ENCODE results near the gene MSANTD1. TPM values are rescaled to one million over a fixed set of nuclear protein-coding genes. Genes with fewer than 3 reads are reported as not detected.

MSANTD1 gene
- total RNA-seq, 4 donors from 2014 or later, result 0.36 to 0.72 TPM; not detected in 2

DNA sequence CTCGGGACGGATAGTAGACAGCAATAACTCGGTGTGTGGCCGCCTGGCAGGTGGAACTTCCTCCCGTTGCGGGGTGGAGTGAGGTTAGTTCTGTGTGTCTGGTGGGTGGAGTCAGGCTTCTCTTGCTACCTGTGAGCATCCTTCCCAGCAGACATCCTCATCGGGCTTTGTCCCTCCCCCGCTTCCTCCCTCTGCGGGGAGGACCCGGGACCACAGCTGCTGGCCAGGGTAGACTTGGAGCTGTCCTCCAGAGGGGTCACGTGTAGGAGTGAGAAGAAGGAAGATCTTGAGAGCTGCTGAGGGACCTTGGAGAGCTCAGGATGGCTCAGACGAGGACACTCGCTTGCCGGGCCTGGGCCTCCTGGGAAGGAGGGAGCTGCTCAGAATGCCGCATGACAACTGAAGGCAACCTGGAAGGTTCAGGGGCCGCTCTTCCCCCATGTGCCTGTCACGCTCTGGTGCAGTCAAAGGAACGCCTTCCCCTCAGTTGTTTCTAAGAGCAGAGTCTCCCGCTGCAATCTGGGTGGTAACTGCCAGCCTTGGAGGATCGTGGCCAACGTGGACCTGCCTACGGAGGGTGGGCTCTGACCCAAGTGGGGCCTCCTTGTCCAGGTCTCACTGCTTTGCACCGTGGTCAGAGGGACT lies 5.7 kb upstream of the MSANTD1 start:
- no peaks in the 10 kb centered on the region for H3K4me1 ChIP-seq
- H3K4me3 ChIP-seq, result no peak overlapping the region
- no peaks in the 10 kb centered on the region for H3K9me3 ChIP-seq
- H3K27me3 ChIP-seq, result no peaks in the 10 kb centered on the region
- H3K27ac ChIP-seq, result no peak overlapping the region
- WGBS, result 82% methylated on average over 18 of the region's 23 CpGs
- TF ChIP-seq, protein P1, sequence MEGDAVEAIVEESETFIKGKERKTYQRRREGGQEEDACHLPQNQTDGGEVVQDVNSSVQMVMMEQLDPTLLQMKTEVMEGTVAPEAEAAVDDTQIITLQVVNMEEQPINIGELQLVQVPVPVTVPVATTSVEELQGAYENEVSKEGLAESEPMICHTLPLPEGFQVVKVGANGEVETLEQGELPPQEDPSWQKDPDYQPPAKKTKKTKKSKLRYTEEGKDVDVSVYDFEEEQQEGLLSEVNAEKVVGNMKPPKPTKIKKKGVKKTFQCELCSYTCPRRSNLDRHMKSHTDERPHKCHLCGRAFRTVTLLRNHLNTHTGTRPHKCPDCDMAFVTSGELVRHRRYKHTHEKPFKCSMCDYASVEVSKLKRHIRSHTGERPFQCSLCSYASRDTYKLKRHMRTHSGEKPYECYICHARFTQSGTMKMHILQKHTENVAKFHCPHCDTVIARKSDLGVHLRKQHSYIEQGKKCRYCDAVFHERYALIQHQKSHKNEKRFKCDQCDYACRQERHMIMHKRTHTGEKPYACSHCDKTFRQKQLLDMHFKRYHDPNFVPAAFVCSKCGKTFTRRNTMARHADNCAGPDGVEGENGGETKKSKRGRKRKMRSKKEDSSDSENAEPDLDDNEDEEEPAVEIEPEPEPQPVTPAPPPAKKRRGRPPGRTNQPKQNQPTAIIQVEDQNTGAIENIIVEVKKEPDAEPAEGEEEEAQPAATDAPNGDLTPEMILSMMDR (IDR thresholded peaks at IDR 0.05), result no peak
- TF ChIP-seq POLR2AphosphoS5 (IDR thresholded peaks at IDR 0.05), result no peak
- TF ChIP-seq POLR2A (IDR thresholded peaks at IDR 0.05), result no peak
- TF ChIP-seq EP300 (IDR thresholded peaks at IDR 0.05), result no peak
- DNase-seq (ENCODE audit: low spot score in 2 of 2), result no peak
- H3K36me3 ChIP-seq, result peaks cover 35% of the 10 kb centered on the region

DNA sequence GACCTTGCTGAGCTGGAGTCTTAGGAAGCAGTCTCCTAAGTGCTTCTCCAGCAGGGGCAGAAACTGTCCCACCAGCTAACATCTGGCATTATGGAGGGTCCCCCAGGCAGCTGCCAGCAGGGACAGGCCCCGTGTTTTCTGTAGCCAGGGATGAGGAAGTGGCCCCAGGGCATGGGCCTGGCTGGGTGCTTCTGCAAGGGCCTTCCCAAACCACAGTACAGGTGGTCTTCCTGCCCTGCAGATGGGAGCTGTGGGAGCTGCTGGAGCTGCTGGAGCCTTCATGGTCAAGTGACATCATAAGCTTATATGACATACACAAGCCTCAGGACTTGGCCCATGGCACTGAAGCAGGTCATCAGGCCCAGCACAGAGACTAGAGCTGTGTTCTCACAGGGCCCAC lies 5.0 kb upstream of the MSANTD1 start:
- H3K36me3 ChIP-seq, result peaks cover 27% of the 10 kb centered on the region
- H3K4me3 ChIP-seq, result no peak overlapping the region
- no peaks in the 10 kb centered on the region for H3K9me3 ChIP-seq
- DNase-seq (ENCODE audit: low spot score in 2 of 2), result no peak
- TF ChIP-seq POLR2AphosphoS5 (IDR thresholded peaks at IDR 0.05), result no peak
- no peak for TF ChIP-seq POLR2A (IDR thresholded peaks at IDR 0.05)
- no peak for TF ChIP-seq EP300 (IDR thresholded peaks at IDR 0.05)
- TF ChIP-seq, protein P1 (IDR thresholded peaks at IDR 0.05), result no peak
- no peak overlapping the region for H3K27ac ChIP-seq
- no peaks in the 10 kb centered on the region for H3K4me1 ChIP-seq
- H3K27me3 ChIP-seq, result no peaks in the 10 kb centered on the region
- no CpG with 5 or more reads among the region's 1 CpG for WGBS

DNA sequence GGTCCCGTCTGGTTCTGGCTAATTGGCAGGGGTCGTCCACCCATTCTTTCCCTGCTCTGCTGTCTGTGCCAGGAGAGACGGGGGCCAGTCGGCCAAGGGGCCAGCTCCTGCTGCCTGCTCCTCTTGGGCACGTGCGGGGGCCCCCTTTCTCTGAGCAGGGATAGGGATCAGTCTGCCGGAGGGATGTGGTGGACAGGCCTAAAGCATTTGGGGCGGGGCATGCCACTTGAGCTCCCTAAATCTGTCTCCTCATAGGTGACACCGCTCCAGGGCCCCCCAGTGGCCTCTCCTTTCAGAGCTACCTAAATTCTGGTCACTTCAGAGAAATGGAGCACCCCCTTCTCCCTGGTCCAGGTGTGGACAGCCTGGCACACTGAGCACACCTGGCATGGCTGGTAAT lies 4.2 kb upstream of the MSANTD1 start:
- H3K9me3 ChIP-seq, result no peaks in the 10 kb centered on the region
- H3K4me3 ChIP-seq, result no peak overlapping the region
- H3K4me1 ChIP-seq, result no peaks in the 10 kb centered on the region
- H3K27ac ChIP-seq, result no peak overlapping the region
- TF ChIP-seq POLR2A (IDR thresholded peaks at IDR 0.05) (no peak), EP300 (IDR thresholded peaks at IDR 0.05) (no peak), POLR2AphosphoS5 (IDR thresholded peaks at IDR 0.05) (no peak)
- TF ChIP-seq, protein P1 (IDR thresholded peaks at IDR 0.05), result no peak
- H3K27me3 ChIP-seq, result no peaks in the 10 kb centered on the region
- H3K36me3 ChIP-seq, result peaks cover 20% of the 10 kb centered on the region
- DNase-seq (ENCODE audit: low spot score in 2 of 2), result no peak
- 83% methylated on average over 7 of the region's 9 CpGs for WGBS

DNA sequence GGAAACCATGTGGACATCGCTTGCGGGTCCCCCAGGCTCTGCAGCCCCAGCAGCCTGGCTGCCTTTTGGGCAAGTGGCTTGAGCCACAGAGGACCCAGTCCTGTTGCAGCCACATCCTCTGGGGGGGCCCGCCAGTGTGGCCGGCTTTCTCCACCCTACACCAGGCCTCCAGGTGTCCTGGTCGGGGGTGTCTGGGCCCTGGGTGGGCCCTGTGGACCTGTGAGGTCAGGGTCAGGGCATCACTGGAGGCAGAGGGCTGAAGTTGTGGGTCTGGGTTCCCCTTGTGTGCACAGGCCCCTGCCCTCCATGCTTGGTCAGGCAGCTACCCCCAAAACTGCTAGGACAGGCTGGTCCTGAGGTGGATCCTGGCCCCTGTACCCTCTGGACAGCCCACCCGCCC lies 3.3 kb upstream of the MSANTD1 start:
- TF ChIP-seq, protein P1 (IDR thresholded peaks at IDR 0.05), result no peak
- no peak for TF ChIP-seq POLR2AphosphoS5 (IDR thresholded peaks at IDR 0.05)
- no peak for TF ChIP-seq EP300 (IDR thresholded peaks at IDR 0.05)
- no peak for TF ChIP-seq POLR2A (IDR thresholded peaks at IDR 0.05)
- 83% methylated on average over 1 of the region's 6 CpGs for WGBS
- DNase-seq (ENCODE audit: low spot score in 2 of 2), result no peak
- H3K27ac ChIP-seq, result no peak overlapping the region
- no peaks in the 10 kb centered on the region for H3K4me1 ChIP-seq
- H3K9me3 ChIP-seq, result no peaks in the 10 kb centered on the region
- no peak overlapping the region for H3K4me3 ChIP-seq
- H3K36me3 ChIP-seq, result peaks cover 11% of the 10 kb centered on the region
- H3K27me3 ChIP-seq, result no peaks in the 10 kb centered on the region

DNA sequence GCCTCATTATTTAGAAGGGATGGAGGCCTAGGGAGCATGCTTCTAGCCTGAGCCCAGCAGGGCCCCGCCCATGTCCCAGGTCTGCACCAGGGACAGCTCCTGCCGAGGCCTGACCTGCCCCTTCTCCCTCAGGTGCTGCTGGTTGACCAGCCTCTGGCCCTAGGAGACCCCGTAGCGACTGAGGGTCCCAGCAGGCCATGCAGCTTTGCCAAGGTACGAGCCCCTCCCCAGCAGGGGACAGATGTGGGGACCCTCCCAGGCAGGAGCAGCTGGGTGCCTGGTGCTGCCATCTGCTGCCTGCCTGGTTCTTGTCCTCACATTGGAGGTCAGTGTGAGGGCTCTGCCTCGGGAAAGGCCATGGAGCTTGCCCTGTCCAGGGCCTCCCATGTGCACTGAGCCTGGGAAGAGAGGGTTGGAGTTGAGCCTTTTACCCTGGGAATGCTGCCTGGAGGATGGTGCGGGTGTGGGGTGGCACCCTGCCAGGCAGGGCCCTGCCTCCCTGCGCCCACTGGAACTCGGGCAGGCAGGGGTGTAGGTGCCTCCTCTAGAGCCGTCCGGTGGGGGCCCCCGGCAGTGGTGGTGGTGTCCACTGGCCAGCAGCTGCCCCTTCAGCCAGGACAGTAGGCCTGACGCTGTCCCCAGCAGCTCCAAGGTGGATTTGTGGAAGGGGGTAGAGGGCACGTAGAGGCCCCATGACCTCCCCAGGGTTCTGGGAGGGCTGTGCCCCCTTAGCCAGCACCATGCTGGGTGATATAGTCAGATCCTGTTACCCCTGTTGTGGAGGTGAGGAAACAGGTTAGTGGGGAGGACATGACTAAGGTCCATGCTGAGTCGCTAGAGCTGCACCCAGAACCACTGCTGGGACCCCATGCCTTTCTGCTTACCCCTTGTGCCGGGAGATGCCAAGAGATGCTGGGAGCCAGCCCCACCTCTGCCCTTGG lies 2.2 kb upstream of the MSANTD1 start:
- H3K27ac ChIP-seq, result no peak overlapping the region
- no peak overlapping the region for H3K4me3 ChIP-seq
- no peaks in the 10 kb centered on the region for H3K4me1 ChIP-seq
- TF ChIP-seq POLR2A (IDR thresholded peaks at IDR 0.05) (no peak), POLR2AphosphoS5 (IDR thresholded peaks at IDR 0.05) (no peak), EP300 (IDR thresholded peaks at IDR 0.05) (no peak)
- TF ChIP-seq, protein P1 (IDR thresholded peaks at IDR 0.05), result no peak
- H3K36me3 ChIP-seq, result peaks cover under 1% of the 10 kb centered on the region
- 53% methylated on average over 3 of the region's 16 CpGs for WGBS
- DNase-seq (ENCODE audit: low spot score in 2 of 2), result no peak
- H3K27me3 ChIP-seq, result no peaks in the 10 kb centered on the region
- no peaks in the 10 kb centered on the region for H3K9me3 ChIP-seq

Data from suprapubic skin (tissue), 4 donors.